Raji (cell line): Measurements from ENCODE around the gene XPNPEP1.

ENCODE experiments used
- POLR2A ChIP-seq: IDR thresholded peaks from 2 replicates; pipeline ENCODE4 v1.6.1; 2011; ENCODE audit warnings: low read depth, low read length, control low read depth; ENCODE audit not compliant: insufficient read depth

XPNPEP1 gene

DNA sequence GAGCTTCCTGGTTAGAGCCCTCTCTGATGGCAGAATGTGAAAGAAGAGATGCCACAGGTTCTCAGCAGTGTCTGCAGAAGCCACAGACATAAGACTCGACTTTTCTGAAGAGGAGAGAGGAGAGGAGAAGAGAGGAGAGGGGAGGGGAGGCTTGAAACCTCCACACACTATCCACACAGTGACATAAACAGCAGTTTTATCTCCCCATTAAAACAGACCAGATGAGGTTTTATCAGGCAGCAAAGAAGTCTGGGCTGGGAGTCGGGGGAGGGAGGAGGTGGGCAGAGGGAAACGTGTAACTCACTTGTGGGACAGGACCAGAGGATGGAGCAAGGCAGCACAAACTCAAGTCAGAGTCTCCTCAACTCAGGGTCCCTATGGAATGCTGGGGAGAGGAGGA lies 76.5 kb downstream of the XPNPEP1 start:
- TF ChIP-seq POLR2A, result no peak

GRCh38 chr10:109845308-109845707 lies 78.0 kb downstream of the XPNPEP1 start:
- TF ChIP-seq POLR2A, result no peak

DNA sequence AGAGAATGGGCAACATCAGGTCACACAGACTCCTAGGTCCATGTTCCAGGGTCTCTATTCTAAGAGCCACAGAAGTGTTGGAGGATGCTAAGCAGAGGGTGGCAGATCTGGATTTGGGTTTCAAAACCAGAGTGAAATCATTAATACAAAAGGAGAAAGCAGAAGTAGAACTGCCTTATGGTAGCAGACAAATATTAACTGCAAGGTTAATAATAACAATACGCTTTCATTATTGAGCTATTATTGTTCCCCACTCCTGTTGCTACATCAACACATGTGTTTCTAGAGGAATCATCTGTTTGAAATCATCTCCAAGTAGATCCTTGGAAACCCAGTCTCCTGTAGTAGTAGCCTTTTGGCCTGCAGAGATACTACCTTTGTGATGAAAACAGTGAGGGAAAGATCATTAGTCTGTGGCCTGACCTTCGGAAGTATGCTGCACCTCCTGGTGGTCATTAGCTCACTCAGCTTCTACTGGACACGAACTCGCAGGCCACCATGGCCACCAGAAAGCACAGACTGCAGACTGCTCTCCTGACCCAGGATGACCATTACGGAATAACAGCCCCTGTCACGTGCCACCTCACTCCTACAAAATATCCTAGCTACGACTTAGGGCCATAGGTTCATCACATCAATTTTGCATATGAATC lies 84.6 kb downstream of the XPNPEP1 start:
- TF ChIP-seq POLR2A, result no peak

DNA sequence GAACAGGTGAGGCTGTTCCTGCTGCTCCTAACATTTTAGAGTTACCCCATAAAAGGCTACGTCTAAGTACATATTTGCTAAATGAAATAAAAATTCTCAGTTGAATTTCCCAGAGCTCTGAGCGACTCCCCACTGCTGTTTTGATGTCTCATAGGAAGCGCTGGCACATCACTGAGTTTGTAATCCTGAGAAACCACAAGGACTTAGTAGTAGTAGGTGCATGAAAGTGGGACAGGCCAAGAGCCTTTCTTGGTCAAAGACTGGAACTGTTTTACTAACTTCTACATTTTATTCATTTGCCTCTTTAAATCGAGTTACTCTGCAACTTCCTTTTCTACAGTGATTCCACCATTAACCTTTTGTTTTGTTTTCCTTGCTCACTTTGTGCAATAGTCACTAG lies 85.9 kb downstream of the XPNPEP1 start:
- no peak for TF ChIP-seq POLR2A

- no peak for TF ChIP-seq POLR2A
Measured at GRCh38 chr10:109835257-109835656, 88.1 kb downstream of the XPNPEP1 start.

GRCh38 chr10:109831846-109832245 lies 91.5 kb downstream of the XPNPEP1 start:
- no peak for TF ChIP-seq POLR2A

GRCh38 chr10:109824206-109824605 lies 99.1 kb downstream of the XPNPEP1 start:
- TF ChIP-seq POLR2A, result no peak

DNA sequence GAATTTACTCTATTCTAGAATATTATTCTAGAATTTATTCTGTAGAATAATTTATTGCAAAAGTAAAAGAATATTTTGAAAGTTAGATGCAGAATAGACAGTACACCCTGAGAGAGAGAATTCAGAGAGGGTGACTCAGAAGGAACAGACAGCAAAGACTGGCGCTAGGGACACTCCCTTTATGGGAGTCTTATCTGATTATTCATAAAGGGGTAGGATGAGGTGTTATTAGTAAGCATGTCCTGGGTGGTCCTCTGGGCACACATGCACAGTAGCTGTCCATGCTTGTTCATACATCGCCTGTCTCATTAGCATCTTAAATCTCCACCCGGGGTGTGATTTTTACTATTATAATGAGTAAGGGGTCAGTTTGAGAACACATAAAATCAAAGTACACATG lies 100.1 kb downstream of the XPNPEP1 start:
- TF ChIP-seq POLR2A, result no peak

- TF ChIP-seq POLR2A, result no peak
Measured at GRCh38 chr10:109821672-109822071, 101.6 kb downstream of the XPNPEP1 start.

GRCh38 chr10:109820620-109821405 lies 102.5 kb downstream of the XPNPEP1 start:
- TF ChIP-seq POLR2A, result no peak

DNA sequence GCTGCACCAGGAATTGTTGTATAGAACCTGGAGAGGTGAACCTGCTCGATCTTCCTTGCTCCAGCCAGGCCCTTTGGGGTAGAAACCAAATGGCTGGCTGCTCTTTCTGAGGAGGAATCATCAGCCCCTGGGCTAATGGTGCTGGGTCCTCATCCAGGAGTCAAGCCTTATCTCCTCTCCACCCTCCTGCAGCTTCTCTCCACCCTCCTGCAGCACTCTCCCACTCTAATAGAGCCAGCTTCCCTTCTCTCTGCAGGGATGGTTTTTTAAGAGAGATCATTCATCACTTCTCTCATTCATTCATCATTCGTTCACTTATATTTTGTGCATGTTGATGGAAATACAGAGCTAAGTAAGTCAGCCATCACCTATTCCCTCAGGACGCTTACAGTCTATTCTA lies 103.5 kb downstream of the XPNPEP1 start:
- TF ChIP-seq POLR2A, result no peak
